ENCODE results near the gene WDR4. TPM values are rescaled to one million over a fixed set of nuclear protein-coding genes. Genes with fewer than 3 reads are reported as not detected.

The WDR4 gene
- total and polyA plus RNA-seq, 2 of the 4 experiments (the other 2 are of a cell fraction): 11.3 to 20.8 TPM

DNA sequence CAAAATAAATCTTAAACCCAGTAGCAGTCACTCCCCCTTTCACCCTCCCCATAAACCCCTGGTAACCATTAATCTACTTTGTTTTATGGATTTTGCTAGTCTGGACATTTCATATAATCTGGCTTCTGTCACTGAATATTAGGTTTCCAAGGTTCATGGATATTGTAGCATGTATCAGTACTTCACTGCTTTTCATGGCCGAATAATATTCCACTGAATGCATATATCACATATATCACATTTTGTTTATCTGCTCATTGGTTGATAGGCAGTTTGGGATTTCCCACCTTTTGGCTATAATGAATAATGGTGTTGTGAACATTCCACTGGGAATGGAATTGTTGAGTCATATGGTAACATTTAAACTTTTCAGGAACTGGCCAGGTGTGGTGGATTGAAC lies 4.6 kb upstream of the WDR4 start:
- Histone ChIP-seq H3K4me2 (ENCODE audit: low read depth, low read length) (no peak overlapping the region), H2AK9ac (replicated peaks; ENCODE audit: low read depth, low read length, poor library complexity) (no peak overlapping the region), H3K14ac (replicated peaks; ENCODE audit: low read depth, low read length) (no peak overlapping the region), H3K27ac (ENCODE audit: insufficient read depth, low read length) (no peak overlapping the region), H3K9me1 (ENCODE audit: insufficient read depth, low read length) (no peaks in the 10 kb centered on the region), H2AK5ac (ENCODE audit: low read depth, low read length) (no peak overlapping the region), H3K36me3 (ENCODE audit: control insufficient read depth, insufficient read depth, low read length) (no peaks in the 10 kb centered on the region), H3K9ac (ENCODE audit: low read depth, low read length) (no peak overlapping the region), H2AFZ (replicated peaks; ENCODE audit: low read length, poor library complexity) (no peak overlapping the region), H2BK120ac (ENCODE audit: low read depth, low read length) (no peak overlapping the region), H4K20me1 (ENCODE audit: insufficient read depth, low read length) (no peaks in the 10 kb centered on the region), H2BK20ac (ENCODE audit: low read depth, low read length) (no peak overlapping the region), H2BK15ac (ENCODE audit: low read depth, low read length) (no peak overlapping the region), H3K4me3 (ENCODE audit: insufficient read depth, low read depth, low read length) (no peak overlapping the region), H4K5ac (ENCODE audit: low read depth, low read length) (no peak overlapping the region), H3K23ac (ENCODE audit: low read depth, low read length) (no peak overlapping the region), H3K9me3 (ENCODE audit: control insufficient read depth, insufficient read depth, low read length) (no peaks in the 10 kb centered on the region), H4K91ac (ENCODE audit: insufficient read depth, low read depth, low read length) (no peak overlapping the region), H4K8ac (ENCODE audit: low read depth in 2 of 2, low read length in 2 of 2) (no peak overlapping the region), H3K4ac (ENCODE audit: low read depth, low read length) (no peak overlapping the region), H3K27me3 (ENCODE audit: control insufficient read depth, insufficient read depth, low read length) (no peaks in the 10 kb centered on the region), H2BK5ac (ENCODE audit: low read depth, low read length, poor library complexity, severe bottlenecking) (no peak overlapping the region), H3K18ac (ENCODE audit: low read depth, low read length) (no peak overlapping the region), H3K56ac (ENCODE audit: extremely low read depth, insufficient read depth, low read length) (no peak overlapping the region), H3K4me1 (ENCODE audit: control insufficient read depth, insufficient read depth, low read length) (no peaks in the 10 kb centered on the region), H3K79me1 (ENCODE audit: low read depth in 1 of 2, low read length in 2 of 2) (peaks cover 10 to 12% of the 10 kb centered on the region in 2 experiments)
- POLR2A ChIA-PET (ENCODE audit: unreplicated experiment): no interaction called here
- TF ChIP-seq MAZ (IDR thresholded peaks at IDR 0.05; ENCODE audit: borderline replicate concordance, low read depth, low read length) (no peak), CHD1 (IDR thresholded peaks at IDR 0.05; ENCODE audit: low read depth, low read length) (no peak), CEBPB (IDR thresholded peaks at IDR 0.05; ENCODE audit: low read depth, low read length) (no peak)
- ATAC-seq (ENCODE audit: low read depth): no peak
- no CpG with 5 or more reads among the region's 1 CpG for WGBS, 2 experiments (ENCODE audit: extremely low coverage in 2 of 2, insufficient read length in 1 of 2)
- in situ Hi-C loops (cut with MboI; ENCODE audit: low sequenced_read_pairs) (no loop called here), intact Hi-C loops (cut with micrococcal nuclease) (no loop called here), dilution Hi-C loops (cut with HindIII; ENCODE audit: low sequenced_read_pairs, unreplicated experiment) (no loop called here)
- no peak for DNase-seq
- no TSS peak for BruUV-seq (replicated peaks)
- CTCF ChIA-PET: no interaction called here
